Neural progenitor cell (in vitro differentiated cells): ENCODE results near the gene TOLLIP.

ENCODE experiments used
- CTCF ChIP-seq: fragments of 200-600 bp; sonication (generic); IDR thresholded peaks from 2 replicates; pipeline ENCODE4 v1.5.1; 2017; ENCODE audit warnings: antibody characterized with exemption, mild to moderate bottlenecking
- EZH2 ChIP-seq: fragments of 200-600 bp; sonication (generic); IDR thresholded peaks from 2 replicates; pipeline ENCODE4 v1.6.1; 2017; ENCODE audit warnings: antibody characterized with exemption, mild to moderate bottlenecking, moderate library complexity
- EZH2phosphoT487 ChIP-seq: fragments of 200-600 bp; sonication (generic); IDR thresholded peaks from 2 replicates; pipeline ENCODE4 v1.6.1; 2017; ENCODE audit warnings: antibody characterized with exemption

GRCh38 chr11:1234771-1235305, 74.6 kb downstream of the TOLLIP start:
- no peak for TF ChIP-seq CTCF
- TF ChIP-seq EZH2phosphoT487 = no peak
- no peak for TF ChIP-seq EZH2
